SH-SY5Y (cell line): Measurements from ENCODE around the gene POLH.

Source experiments
- GATA2 ChIP-seq: IDR thresholded peaks from 2 replicates; pipeline ENCODE4 v1.6.1; 2011; ENCODE audit warnings: mild to moderate bottlenecking, low read depth, low read length
- GATA3 ChIP-seq: IDR thresholded peaks from 2 replicates; pipeline ENCODE4 v1.6.1; 2011; ENCODE audit warnings: low read depth, mild to moderate bottlenecking, low read length, moderate library complexity

DNA sequence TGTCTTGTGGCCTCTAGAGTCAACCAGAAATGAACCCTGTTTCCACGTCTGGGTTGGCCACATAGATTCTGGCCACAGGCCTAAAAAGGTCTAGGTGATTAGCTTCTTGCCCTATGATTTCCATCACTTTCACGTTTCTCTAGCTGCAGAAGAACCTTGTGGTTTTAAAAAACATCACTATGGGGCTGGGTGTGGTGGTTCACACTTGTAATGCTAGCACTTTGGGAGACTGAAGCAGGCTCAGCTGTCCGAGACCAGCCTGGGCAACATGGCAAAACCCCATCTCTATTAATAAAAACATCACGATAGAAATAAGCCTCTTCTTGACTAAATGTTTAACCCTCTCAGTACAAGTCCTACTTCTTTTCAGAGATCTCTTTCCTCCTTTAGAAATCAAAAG lies 31.5 kb upstream of the POLH start:
- TF ChIP-seq GATA2 (no peak), GATA3 (no peak)
